HEK293 (cell line): Measurements from ENCODE around the gene LAMC3.
A peak's percentile ranks its signal among the peaks of the same experiment; 100 is the strongest.

Experiments
- CTCF ChIA-PET: fragments of 350-600 bp; formaldehyde crosslinking; extraction: SDS; loops from one replicate; lab custom pipeline; 2021; ENCODE audit warnings: antibody characterized with exemption; lab: Yijun Ruan, JAX
- POLR2A ChIA-PET: fragments of 300-600 bp; formaldehyde crosslinking; extraction: SDS; loops from one replicate; lab custom pipeline; 2020; ENCODE audit warnings: antibody characterized with exemption, inconsistent platforms; lab: Yijun Ruan, JAX
- H3K27ac ChIP-seq: fragments of 200-500 bp; sonication (Bioruptor generic); 2 replicates; pipeline ENCODE4 v1.5.1; 2014; ENCODE audit warnings: low read depth, low read length, control low read depth, inconsistent platforms; ENCODE audit errors: extremely low read depth
- H3K36me3 ChIP-seq, 2 experiments: fragments of 200-500 bp in 1 of 2; sonication (Bioruptor generic) in 1 of 2; 1 replicate in 1 of 2; 2 replicates in 1 of 2; pipeline ENCODE4 v1.5.1; 2014 to 2017; ENCODE audit warnings: inconsistent platforms in 2 of 2, low read length in 2 of 2; ENCODE audit not compliant: control insufficient read depth in 2 of 2, insufficient read depth in 1 of 2
- H3K4me1 ChIP-seq: fragments of 200-500 bp; sonication (Bioruptor generic); 2 replicates; pipeline ENCODE4 v1.5.1; 2014; ENCODE audit warnings: mild to moderate bottlenecking, low read length, inconsistent platforms; ENCODE audit not compliant: control insufficient read depth, insufficient read depth
- H3K4me3 ChIP-seq: 2 replicates; pipeline ENCODE4 v1.5.1; 2011; ENCODE audit warnings: low read depth, mild to moderate bottlenecking, control low read depth, low read length, moderate library complexity
- H3K9me3 ChIP-seq: fragments of 200-500 bp; sonication (Bioruptor generic); 2 replicates; pipeline ENCODE4 v1.5.1; 2014; ENCODE audit warnings: low read depth, low read length, inconsistent platforms; ENCODE audit not compliant: control insufficient read depth, insufficient read depth
- BCL11B ChIP-seq: fragments of 450-650 bp; formaldehyde crosslinking; IDR thresholded peaks from 2 replicates; pipeline ENCODE4 v1.5.1; 2016; ENCODE audit warnings: low read depth, missing biosample characterization, missing genetic modification characterization
- FEZF1 ChIP-seq: fragments of 450-650 bp; formaldehyde crosslinking; IDR thresholded peaks from 2 replicates; pipeline ENCODE4 v1.5.1; 2016; ENCODE audit warnings: missing biosample characterization, missing genetic modification characterization
- GFI1B ChIP-seq: fragments of 450-650 bp; formaldehyde crosslinking; IDR thresholded peaks from 2 replicates; pipeline ENCODE4 v1.5.1; 2016; ENCODE audit warnings: missing biosample characterization, missing genetic modification characterization
- OSR2 ChIP-seq: fragments of 450-650 bp; formaldehyde crosslinking; IDR thresholded peaks from 2 replicates; pipeline ENCODE4 v1.5.1; 2016; ENCODE audit warnings: missing biosample characterization, missing genetic modification characterization
- SETDB1 ChIP-seq: IDR thresholded peaks from one replicate; pipeline ENCODE4 v1.6.1; 2017; ENCODE audit warnings: mild to moderate bottlenecking, low read length, moderate library complexity, mixed read lengths; ENCODE audit not compliant: insufficient read length
- ZBTB6 ChIP-seq: fragments of 450-650 bp; formaldehyde crosslinking; IDR thresholded peaks from 2 replicates; pipeline ENCODE4 v1.5.1; 2017; ENCODE audit warnings: missing biosample characterization, missing genetic modification characterization
- ZNF133 ChIP-seq: fragments of 450-650 bp; formaldehyde crosslinking; IDR thresholded peaks from 2 replicates; pipeline ENCODE4 v1.5.1; 2016; ENCODE audit warnings: missing biosample characterization, missing genetic modification characterization
- ZNF140 ChIP-seq: fragments of 450-650 bp; formaldehyde crosslinking; IDR thresholded peaks from 2 replicates; pipeline ENCODE4 v1.5.1; 2016; ENCODE audit warnings: missing biosample characterization, missing genetic modification characterization
- ZNF202 ChIP-seq: fragments of 450-650 bp; formaldehyde crosslinking; IDR thresholded peaks from 2 replicates; pipeline ENCODE4 v1.5.1; 2016; ENCODE audit warnings: missing biosample characterization, missing genetic modification characterization, borderline replicate concordance
- ZNF23 ChIP-seq: fragments of 450-650 bp; formaldehyde crosslinking; IDR thresholded peaks from 2 replicates; pipeline ENCODE4 v1.5.1; 2016; ENCODE audit warnings: missing biosample characterization, missing genetic modification characterization, borderline replicate concordance
- ZNF341 ChIP-seq: fragments of 450-650 bp; formaldehyde crosslinking; IDR thresholded peaks from 2 replicates; pipeline ENCODE4; 2016; ENCODE audit warnings: low read depth, missing biosample characterization, missing genetic modification characterization
- ZNF48 ChIP-seq: fragments of 450-650 bp; formaldehyde crosslinking; IDR thresholded peaks from 2 replicates; pipeline ENCODE4 v1.5.1; 2016; ENCODE audit warnings: missing biosample characterization, missing genetic modification characterization
- ZNF514 ChIP-seq: fragments of 450-650 bp; formaldehyde crosslinking; IDR thresholded peaks from 2 replicates; pipeline ENCODE4 v1.5.1; 2016; ENCODE audit warnings: missing biosample characterization, missing genetic modification characterization
- ZNF549 ChIP-seq: fragments of 450-650 bp; IDR thresholded peaks from 2 replicates; pipeline ENCODE4 v1.5.1; 2018; ENCODE audit warnings: missing biosample characterization, missing genetic modification characterization, mild to moderate bottlenecking, inconsistent platforms, moderate library complexity
- ZNF585B ChIP-seq: fragments of 450-650 bp; formaldehyde crosslinking; IDR thresholded peaks from 2 replicates; pipeline ENCODE4 v1.5.1; 2016; ENCODE audit warnings: missing biosample characterization, missing genetic modification characterization
- ZNF645 ChIP-seq: fragments of 450-650 bp; formaldehyde crosslinking; IDR thresholded peaks from 2 replicates; pipeline ENCODE4; 2016; ENCODE audit warnings: missing biosample characterization, missing genetic modification characterization
- ZNF654 ChIP-seq: fragments of 450-650 bp; formaldehyde crosslinking; IDR thresholded peaks from 2 replicates; pipeline ENCODE4 v1.5.1; 2016; ENCODE audit warnings: low read depth, missing biosample characterization, missing genetic modification characterization
- ZNF658 ChIP-seq: fragments of 450-650 bp; formaldehyde crosslinking; IDR thresholded peaks from 2 replicates; pipeline ENCODE4; 2016; ENCODE audit warnings: missing biosample characterization, missing genetic modification characterization
- TF ChIP-seq, protein P1 (sequence below): fragments of 450-650 bp; formaldehyde crosslinking; IDR thresholded peaks from 2 replicates; pipeline ENCODE4 v1.5.1; 2016; ENCODE audit warnings: missing biosample characterization, missing genetic modification characterization

Gene LAMC3

DNA sequence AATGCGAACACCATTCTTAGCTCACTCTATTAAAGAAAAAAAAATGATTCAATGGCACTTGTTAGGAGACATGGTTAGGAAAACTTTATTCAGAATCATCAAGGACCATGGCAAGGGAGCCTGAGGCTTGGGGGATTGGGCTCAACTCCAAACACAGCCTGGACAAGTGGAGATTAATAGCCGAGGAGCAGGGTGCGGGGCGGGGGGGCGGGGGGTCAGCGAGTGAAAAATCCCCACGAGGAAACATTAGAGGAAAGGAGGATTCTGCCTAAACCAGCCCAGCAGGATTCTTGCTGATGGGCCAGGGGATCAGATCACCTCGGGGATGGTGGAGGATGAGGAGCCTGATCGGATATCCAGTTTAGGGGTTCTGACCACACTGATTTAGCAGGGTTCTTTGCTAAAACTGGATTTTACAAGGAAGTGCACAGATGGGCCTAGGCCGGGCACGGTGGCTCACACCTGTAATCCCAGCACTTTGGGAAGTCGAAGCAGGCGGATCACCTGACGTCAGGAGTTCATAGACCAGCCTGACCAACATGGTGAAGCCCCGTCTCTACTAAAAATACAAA, 45.6 kb upstream of the LAMC3 start:
- CTCF ChIA-PET = interaction anchor here (0.7 to 1.4 kb wide), 2 partner anchors 35 to 505 kb away, joined by 4 read pairs; no protein-coding TSS in a partner anchor
- Histone ChIP-seq H3K36me3 (no peaks in the 10 kb centered on the region), H3K27ac (no peak overlapping the region), H3K4me1 (no peaks in the 10 kb centered on the region), H3K9me3 (no peaks in the 10 kb centered on the region), H3K4me3 (no peak overlapping the region)
- TF ChIP-seq FEZF1 (tag by site-specific recombination) (no peak), ZNF341 (tag by site-specific recombination) (no peak)
- POLR2A ChIA-PET = no interaction called here

DNA sequence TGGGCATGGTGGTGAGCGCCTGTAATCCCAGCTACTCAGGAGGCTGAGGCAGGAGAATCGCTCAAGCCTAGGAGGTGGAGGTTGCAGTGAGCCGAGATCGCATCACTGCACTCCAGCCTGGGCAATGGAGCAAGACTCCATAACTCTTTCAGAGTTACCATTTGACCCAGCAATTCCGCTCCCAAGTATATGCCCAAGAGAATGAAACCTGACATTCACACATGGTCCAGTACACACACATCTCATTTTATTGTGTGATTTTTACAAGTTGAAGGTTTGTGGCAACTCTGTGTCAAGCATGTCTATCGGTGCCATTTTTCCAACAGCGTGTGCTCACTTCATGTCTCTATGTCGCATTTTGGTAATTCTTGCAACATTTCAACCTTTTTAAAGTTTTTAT, 45.1 kb upstream of the LAMC3 start:
- no peaks in the 10 kb centered on the region for H3K4me1 ChIP-seq
- no peak overlapping the region for H3K4me3 ChIP-seq
- ChIA-PET CTCF (no interaction called here), POLR2A (no interaction called here)
- no peaks in the 10 kb centered on the region for H3K9me3 ChIP-seq
- H3K36me3 ChIP-seq = no peaks in the 10 kb centered on the region
- no peak overlapping the region for H3K27ac ChIP-seq
- TF ChIP-seq ZNF140 (tag by site-specific recombination) (peak; percentile 100), ZBTB6 (tag by site-specific recombination) (no peak), ZNF202 (tag by site-specific recombination) (no peak)

GRCh38 chr9:130965680-130966079, 43.3 kb upstream of the LAMC3 start:
- H3K9me3 ChIP-seq = no peaks in the 10 kb centered on the region
- no peaks in the 10 kb centered on the region for H3K36me3 ChIP-seq
- POLR2A ChIA-PET = interaction anchor here (1.0 kb wide), 1 partner anchor 10 kb away, joined by 4 read pairs; no protein-coding TSS in a partner anchor

GRCh38 chr9:130970052-130970451, 38.9 kb upstream of the LAMC3 start:
- Histone ChIP-seq H3K4me1 (no peaks in the 10 kb centered on the region), H3K27ac (no peak overlapping the region), H3K4me3 (no peak overlapping the region), H3K36me3 (no peaks in the 10 kb centered on the region), H3K9me3 (no peaks in the 10 kb centered on the region)
- POLR2A ChIA-PET = no interaction called here
- TF ChIP-seq, protein P1, sequence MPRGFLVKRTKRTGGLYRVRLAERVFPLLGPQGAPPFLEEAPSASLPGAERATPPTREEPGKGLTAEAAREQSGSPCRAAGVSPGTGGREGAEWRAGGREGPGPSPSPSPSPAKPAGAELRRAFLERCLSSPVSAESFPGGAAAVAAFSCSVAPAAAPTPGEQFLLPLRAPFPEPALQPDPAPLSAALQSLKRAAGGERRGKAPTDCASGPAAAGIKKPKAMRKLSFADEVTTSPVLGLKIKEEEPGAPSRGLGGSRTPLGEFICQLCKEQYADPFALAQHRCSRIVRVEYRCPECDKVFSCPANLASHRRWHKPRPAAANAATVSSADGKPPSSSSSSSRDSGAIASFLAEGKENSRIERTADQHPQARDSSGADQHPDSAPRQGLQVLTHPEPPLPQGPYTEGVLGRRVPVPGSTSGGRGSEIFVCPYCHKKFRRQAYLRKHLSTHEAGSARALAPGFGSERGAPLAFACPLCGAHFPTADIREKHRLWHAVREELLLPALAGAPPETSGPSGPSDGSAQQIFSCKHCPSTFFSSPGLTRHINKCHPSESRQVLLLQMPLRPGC = no peak
- TF ChIP-seq ZNF654 = no peak
- TF ChIP-seq ZNF645 = no peak
- CTCF ChIA-PET = interaction anchor here (1.0 kb wide), 1 partner anchor 28 kb away, joined by 3 read pairs; no protein-coding TSS in a partner anchor

More at GRCh38 chr9:130965680-130966079, 43.3 kb upstream of the LAMC3 start:
- TF ChIP-seq ZNF514 (no peak), ZNF658 (tag by site-specific recombination) (no peak), BCL11B (tag by site-specific recombination) (no peak), ZNF48 (no peak), ZNF549 (tag by site-specific recombination) (no peak), ZNF133 (no peak), SETDB1 (no peak), ZNF23 (tag by site-specific recombination) (no peak), OSR2 (tag by site-specific recombination) (no peak), GFI1B (tag by site-specific recombination) (no peak), ZNF585B (tag by site-specific recombination) (no peak)
- Histone ChIP-seq H3K4me3 (no peak overlapping the region), H3K27ac (no peak overlapping the region), H3K4me1 (no peaks in the 10 kb centered on the region)
- CTCF ChIA-PET = interaction anchor here (0.6 to 1.4 kb wide), 8 partner anchors 8 to 410 kb away, joined by 3 to 7 read pairs (median 3); no protein-coding TSS in a partner anchor
